Peyer's patch (tissue), 4 donors: ENCODE results near the gene FGGY.

ENCODE experiments used
- POLR2A ChIP-seq, 2 donors: fragments of 450-650 bp; IDR thresholded peaks; one replicate each; pipeline ENCODE4 v1.5.1; 2017; ENCODE audit warnings: antibody characterized with exemption in 2 of 2, mild to moderate bottlenecking in 2 of 2, moderate library complexity in 2 of 2
- TF ChIP-seq, protein P1 (sequence below), 6 experiments: fragments of 450-650 bp in 4 of 6; fragments of 200-600 bp in 2 of 6; sonication (generic) in 1 of 6; IDR thresholded peaks; one replicate each; pipeline ENCODE4 v1.5.1; 2017 to 2019; ENCODE audit warnings: antibody characterized with exemption in 6 of 6, mild to moderate bottlenecking in 3 of 6, moderate library complexity in 1 of 6

DNA sequence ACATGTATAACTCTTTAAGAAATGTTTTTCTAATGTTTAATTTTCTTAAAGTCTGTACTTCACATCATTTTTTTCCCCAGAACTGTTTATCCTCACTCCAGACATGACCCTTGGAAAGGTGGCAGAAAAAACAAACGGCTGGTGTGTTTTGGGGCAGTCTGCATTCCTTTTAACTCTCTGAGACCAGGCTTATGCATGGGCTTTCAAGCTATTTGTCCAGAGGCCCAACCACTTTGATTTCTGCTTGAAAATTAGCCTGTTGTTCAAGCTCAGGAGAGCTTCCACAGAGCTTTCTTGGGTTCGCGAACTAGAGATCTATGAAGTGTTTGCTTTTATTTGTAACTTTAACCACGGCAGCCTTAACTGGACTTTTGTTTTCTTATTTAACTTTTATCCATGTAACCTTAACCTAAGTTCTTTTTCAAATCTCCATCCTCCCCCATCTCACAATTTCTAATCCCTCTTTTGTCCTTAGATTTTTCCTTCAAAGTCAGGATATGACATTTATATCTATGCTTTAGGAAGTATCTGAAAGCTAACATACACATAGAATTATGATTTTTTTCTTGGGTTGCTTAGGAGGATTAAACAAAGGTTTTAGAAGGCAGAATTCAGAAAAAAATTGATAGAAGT lies 111.8 kb downstream of the FGGY start:
- TF ChIP-seq POLR2A (IDR thresholded peaks at IDR 0.05): no peak
- TF ChIP-seq, protein P1, sequence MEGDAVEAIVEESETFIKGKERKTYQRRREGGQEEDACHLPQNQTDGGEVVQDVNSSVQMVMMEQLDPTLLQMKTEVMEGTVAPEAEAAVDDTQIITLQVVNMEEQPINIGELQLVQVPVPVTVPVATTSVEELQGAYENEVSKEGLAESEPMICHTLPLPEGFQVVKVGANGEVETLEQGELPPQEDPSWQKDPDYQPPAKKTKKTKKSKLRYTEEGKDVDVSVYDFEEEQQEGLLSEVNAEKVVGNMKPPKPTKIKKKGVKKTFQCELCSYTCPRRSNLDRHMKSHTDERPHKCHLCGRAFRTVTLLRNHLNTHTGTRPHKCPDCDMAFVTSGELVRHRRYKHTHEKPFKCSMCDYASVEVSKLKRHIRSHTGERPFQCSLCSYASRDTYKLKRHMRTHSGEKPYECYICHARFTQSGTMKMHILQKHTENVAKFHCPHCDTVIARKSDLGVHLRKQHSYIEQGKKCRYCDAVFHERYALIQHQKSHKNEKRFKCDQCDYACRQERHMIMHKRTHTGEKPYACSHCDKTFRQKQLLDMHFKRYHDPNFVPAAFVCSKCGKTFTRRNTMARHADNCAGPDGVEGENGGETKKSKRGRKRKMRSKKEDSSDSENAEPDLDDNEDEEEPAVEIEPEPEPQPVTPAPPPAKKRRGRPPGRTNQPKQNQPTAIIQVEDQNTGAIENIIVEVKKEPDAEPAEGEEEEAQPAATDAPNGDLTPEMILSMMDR (IDR thresholded peaks at IDR 0.05): no peak
